ENCODE data around the gene DSTN.

The DSTN gene

DNA sequence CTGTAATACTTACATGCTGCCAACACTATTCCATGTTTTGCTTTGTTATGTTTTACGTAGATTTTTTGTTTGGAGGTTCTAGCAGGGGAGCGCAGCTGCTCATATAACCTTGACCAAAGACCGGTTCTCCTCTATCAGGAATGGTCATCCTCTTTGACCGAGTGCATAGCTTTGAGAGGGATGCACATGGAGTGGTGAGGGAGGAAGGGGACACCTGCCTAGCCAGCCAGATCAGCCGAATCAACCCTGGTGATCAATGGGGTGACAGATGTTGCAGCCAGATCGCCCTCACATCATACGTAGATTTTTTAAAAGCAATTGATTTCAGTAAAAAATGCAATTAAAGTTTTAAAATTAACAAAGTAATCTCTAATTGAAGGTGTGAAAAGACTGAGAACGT, 6.3 kb downstream of the DSTN start:
- no peak for DNase-seq (ENCODE audit: extremely low spot score)
- CTCF ChIA-PET: no interaction called here
- POLR2A ChIA-PET: no interaction called here
- no peak for TF ChIP-seq SUZ12 (IDR thresholded peaks at IDR 0.05)
- no peak for TF ChIP-seq ELF4 (IDR thresholded peaks at IDR 0.05)
- TF ChIP-seq, protein P1, sequence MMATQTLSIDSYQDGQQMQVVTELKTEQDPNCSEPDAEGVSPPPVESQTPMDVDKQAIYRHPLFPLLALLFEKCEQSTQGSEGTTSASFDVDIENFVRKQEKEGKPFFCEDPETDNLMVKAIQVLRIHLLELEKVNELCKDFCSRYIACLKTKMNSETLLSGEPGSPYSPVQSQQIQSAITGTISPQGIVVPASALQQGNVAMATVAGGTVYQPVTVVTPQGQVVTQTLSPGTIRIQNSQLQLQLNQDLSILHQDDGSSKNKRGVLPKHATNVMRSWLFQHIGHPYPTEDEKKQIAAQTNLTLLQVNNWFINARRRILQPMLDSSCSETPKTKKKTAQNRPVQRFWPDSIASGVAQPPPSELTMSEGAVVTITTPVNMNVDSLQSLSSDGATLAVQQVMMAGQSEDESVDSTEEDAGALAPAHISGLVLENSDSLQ (IDR thresholded peaks at IDR 0.05): no peak
- TF ChIP-seq HDGF (IDR thresholded peaks at IDR 0.05; ENCODE audit: borderline replicate concordance): no peak
- no peak for TF ChIP-seq BHLHE40 (IDR thresholded peaks at IDR 0.05; ENCODE audit: borderline replicate concordance)
- no peak for TF ChIP-seq NFRKB (IDR thresholded peaks at IDR 0.05)
- TF ChIP-seq ARNT (IDR thresholded peaks at IDR 0.05): no peak
- no peak for TF ChIP-seq TARDBP (IDR thresholded peaks at IDR 0.05)
- TF ChIP-seq SP1 (IDR thresholded peaks at IDR 0.05): no peak
- TF ChIP-seq FOXM1 (IDR thresholded peaks at IDR 0.05; ENCODE audit: borderline replicate concordance): no peak
- no peak for TF ChIP-seq LEF1 (IDR thresholded peaks at IDR 0.05; ENCODE audit: borderline replicate concordance)
- TF ChIP-seq FOXK2 (IDR thresholded peaks at IDR 0.05): no peak
- no peak for TF ChIP-seq CTBP1 (IDR thresholded peaks at IDR 0.05; ENCODE audit: borderline replicate concordance)
- no peak for TF ChIP-seq L3MBTL2 (conservative IDR thresholded peaks at IDR 0.05)
- TF ChIP-seq ZNF384 (IDR thresholded peaks at IDR 0.05): no peak
- no peak for TF ChIP-seq FOXA1 (IDR thresholded peaks at IDR 0.05)

GRCh38 chr20:17579369-17580039, 9.6 kb downstream of the DSTN start:
- POLR2A ChIA-PET: interaction anchor here (1.0 kb wide), 1 partner anchor 10 kb away, joined by 3 read pairs; the partner anchor contains the start of gene DSTN
- TF ChIP-seq, protein P1 (IDR thresholded peaks at IDR 0.05): no peak
- no peak for TF ChIP-seq FOXK2 (IDR thresholded peaks at IDR 0.05)
- no peak for TF ChIP-seq HDGF (IDR thresholded peaks at IDR 0.05; ENCODE audit: borderline replicate concordance)
- TF ChIP-seq ELF4 (IDR thresholded peaks at IDR 0.05): no peak
- TF ChIP-seq SUZ12 (IDR thresholded peaks at IDR 0.05): no peak
- no peak for TF ChIP-seq L3MBTL2 (conservative IDR thresholded peaks at IDR 0.05)
- no peak for TF ChIP-seq FOXA1 (IDR thresholded peaks at IDR 0.05)
- TF ChIP-seq SP1 (IDR thresholded peaks at IDR 0.05): no peak
- TF ChIP-seq TARDBP (IDR thresholded peaks at IDR 0.05): no peak
- no peak for TF ChIP-seq NFRKB (IDR thresholded peaks at IDR 0.05)
- CTCF ChIA-PET: interaction anchor here (0.8 kb wide), 1 partner anchor 10 kb away, joined by 4 read pairs; the partner anchor contains the start of gene DSTN
- no peak for DNase-seq (ENCODE audit: extremely low spot score)

- ChIA-PET CTCF (no interaction called here), POLR2A (interaction anchor here (0.7 to 1.0 kb wide), 2 partner anchors 11 to 67 kb away, joined by 3 to 4 read pairs; partner anchors contain the start of gene DSTN)
- no peak for DNase-seq (ENCODE audit: extremely low spot score)
- TF ChIP-seq ELF4 (IDR thresholded peaks at IDR 0.05) (no peak), FOXM1 (IDR thresholded peaks at IDR 0.05; ENCODE audit: borderline replicate concordance) (no peak), FOXK2 (IDR thresholded peaks at IDR 0.05) (no peak), BHLHE40 (IDR thresholded peaks at IDR 0.05; ENCODE audit: borderline replicate concordance) (no peak), SP1 (IDR thresholded peaks at IDR 0.05) (no peak), CTBP1 (IDR thresholded peaks at IDR 0.05; ENCODE audit: borderline replicate concordance) (no peak), LEF1 (IDR thresholded peaks at IDR 0.05; ENCODE audit: borderline replicate concordance) (no peak), FOXA1 (IDR thresholded peaks at IDR 0.05) (no peak), NFRKB (IDR thresholded peaks at IDR 0.05) (no peak)
Measured at GRCh38 chr20:17580895-17581294, 11.0 kb downstream of the DSTN start.

DNA sequence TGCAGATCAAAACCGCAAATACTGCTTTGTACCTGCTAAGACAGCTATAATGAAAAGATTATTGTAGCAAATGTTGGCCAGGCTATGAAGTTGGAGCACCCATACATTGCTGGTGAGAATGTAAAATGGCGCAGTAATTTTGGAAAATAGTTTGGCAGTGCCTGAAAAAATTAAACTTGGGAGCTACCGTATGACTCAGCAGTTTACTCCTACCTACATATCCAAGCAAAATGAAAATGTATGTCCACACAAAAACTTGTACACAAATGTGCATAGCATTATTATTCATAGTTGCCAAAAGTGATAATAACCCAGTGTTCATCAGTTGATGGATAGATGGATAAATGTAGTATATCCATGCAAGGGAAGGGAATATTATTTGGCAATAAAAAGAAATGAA, 13.3 kb downstream of the DSTN start:
- no peak for DNase-seq (ENCODE audit: extremely low spot score)
- ChIA-PET CTCF (no interaction called here), POLR2A (no interaction called here)
- TF ChIP-seq L3MBTL2 (conservative IDR thresholded peaks at IDR 0.05) (no peak), SP1 (IDR thresholded peaks at IDR 0.05) (no peak), ELF4 (IDR thresholded peaks at IDR 0.05) (no peak), ZNF384 (IDR thresholded peaks at IDR 0.05) (no peak)

DNA sequence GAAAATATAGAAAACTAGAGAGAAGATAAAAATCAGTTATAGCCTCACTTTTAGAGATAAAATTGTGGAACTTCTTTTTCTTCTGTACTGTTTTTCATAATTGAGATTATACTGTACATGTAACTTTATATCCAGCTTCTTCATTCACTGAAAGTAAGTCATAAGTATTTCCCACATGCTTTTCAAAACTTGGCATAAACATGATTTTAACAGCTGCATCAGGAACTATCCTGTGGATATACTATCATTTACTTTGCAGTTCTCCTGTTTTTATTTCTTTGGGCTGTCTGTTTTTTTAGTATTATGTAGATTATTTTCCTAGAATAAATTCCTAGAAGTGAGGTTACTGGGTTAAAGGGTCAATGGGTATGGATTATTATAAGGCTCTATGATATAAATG, 14.8 kb downstream of the DSTN start:
- DNase-seq (ENCODE audit: extremely low spot score): no peak
- TF ChIP-seq FOXK2 (IDR thresholded peaks at IDR 0.05): no peak
- TF ChIP-seq SUZ12 (IDR thresholded peaks at IDR 0.05): no peak
- TF ChIP-seq, protein P1 (IDR thresholded peaks at IDR 0.05): no peak
- TF ChIP-seq SP1 (IDR thresholded peaks at IDR 0.05): no peak
- no peak for TF ChIP-seq HDGF (IDR thresholded peaks at IDR 0.05; ENCODE audit: borderline replicate concordance)
- TF ChIP-seq CTBP1 (IDR thresholded peaks at IDR 0.05; ENCODE audit: borderline replicate concordance): no peak
- TF ChIP-seq TARDBP (IDR thresholded peaks at IDR 0.05): no peak
- no peak for TF ChIP-seq ARNT (IDR thresholded peaks at IDR 0.05)
- TF ChIP-seq FOXM1 (IDR thresholded peaks at IDR 0.05; ENCODE audit: borderline replicate concordance): no peak
- TF ChIP-seq NFRKB (IDR thresholded peaks at IDR 0.05): no peak
- no peak for TF ChIP-seq ELF4 (IDR thresholded peaks at IDR 0.05)
- TF ChIP-seq BHLHE40 (IDR thresholded peaks at IDR 0.05; ENCODE audit: borderline replicate concordance): no peak
- POLR2A ChIA-PET: no interaction called here
- CTCF ChIA-PET: interaction anchor here (0.6 kb wide), 1 partner anchor 16 kb away, joined by 3 read pairs; no protein-coding TSS in a partner anchor

GRCh38 chr20:17586250-17586649, 16.4 kb downstream of the DSTN start:
- CTCF ChIA-PET: no interaction called here
- DNase-seq (ENCODE audit: extremely low spot score): no peak
- POLR2A ChIA-PET: interaction anchor here (1.6 kb wide), 1 partner anchor 16 kb away, joined by 6 read pairs; the partner anchor contains the start of gene DSTN
- no peak for TF ChIP-seq LEF1 (IDR thresholded peaks at IDR 0.05; ENCODE audit: borderline replicate concordance)
- TF ChIP-seq, protein P1 (IDR thresholded peaks at IDR 0.05): no peak
- TF ChIP-seq FOXK2 (IDR thresholded peaks at IDR 0.05): no peak
- no peak for TF ChIP-seq SP1 (IDR thresholded peaks at IDR 0.05)
- TF ChIP-seq ARNT (IDR thresholded peaks at IDR 0.05): no peak
- TF ChIP-seq ZNF384 (IDR thresholded peaks at IDR 0.05): no peak
